Prostate gland (tissue), 2 donors: ENCODE measurements around the gene PCDH9.

ENCODE experiments used
- POLR2AphosphoS5 ChIP-seq: sonication (generic); formaldehyde crosslinking; IDR thresholded peaks from one replicate; pipeline ENCODE4 v1.6.1; 2017; ENCODE audit warnings: antibody characterized with exemption
- TF ChIP-seq, protein P1 (sequence below), 4 experiments: fragments of 200-600 bp in 2 of 4; fragments of 450-650 bp in 2 of 4; sonication (generic) in 2 of 4; IDR thresholded peaks; 1 replicate in 3 of 4; 2 replicates in 1 of 4; pipeline ENCODE4 v1.5.1; 2016 to 2019; ENCODE audit warnings: antibody characterized with exemption in 4 of 4, mild to moderate bottlenecking in 2 of 4, moderate library complexity in 2 of 4

DNA sequence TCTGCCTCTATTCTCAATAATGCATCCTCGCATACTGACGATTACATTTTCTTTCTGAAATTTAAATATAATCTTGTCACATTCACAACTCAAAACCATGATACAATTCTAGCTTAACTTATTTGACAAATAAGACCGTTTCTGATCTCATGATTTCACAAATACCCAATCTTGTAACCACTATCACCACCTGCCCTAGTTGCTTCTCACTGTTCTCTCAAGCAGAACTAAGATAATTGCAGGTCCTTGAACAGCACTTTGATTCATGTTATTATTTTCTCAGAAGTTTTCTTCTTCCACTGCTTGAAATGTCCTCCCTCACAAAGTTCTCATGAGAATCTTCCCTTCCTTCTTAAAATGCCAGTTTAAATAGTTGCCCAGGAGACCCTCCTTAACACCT is 211.4 kb downstream of the PCDH9 start:
- TF ChIP-seq, protein P1, sequence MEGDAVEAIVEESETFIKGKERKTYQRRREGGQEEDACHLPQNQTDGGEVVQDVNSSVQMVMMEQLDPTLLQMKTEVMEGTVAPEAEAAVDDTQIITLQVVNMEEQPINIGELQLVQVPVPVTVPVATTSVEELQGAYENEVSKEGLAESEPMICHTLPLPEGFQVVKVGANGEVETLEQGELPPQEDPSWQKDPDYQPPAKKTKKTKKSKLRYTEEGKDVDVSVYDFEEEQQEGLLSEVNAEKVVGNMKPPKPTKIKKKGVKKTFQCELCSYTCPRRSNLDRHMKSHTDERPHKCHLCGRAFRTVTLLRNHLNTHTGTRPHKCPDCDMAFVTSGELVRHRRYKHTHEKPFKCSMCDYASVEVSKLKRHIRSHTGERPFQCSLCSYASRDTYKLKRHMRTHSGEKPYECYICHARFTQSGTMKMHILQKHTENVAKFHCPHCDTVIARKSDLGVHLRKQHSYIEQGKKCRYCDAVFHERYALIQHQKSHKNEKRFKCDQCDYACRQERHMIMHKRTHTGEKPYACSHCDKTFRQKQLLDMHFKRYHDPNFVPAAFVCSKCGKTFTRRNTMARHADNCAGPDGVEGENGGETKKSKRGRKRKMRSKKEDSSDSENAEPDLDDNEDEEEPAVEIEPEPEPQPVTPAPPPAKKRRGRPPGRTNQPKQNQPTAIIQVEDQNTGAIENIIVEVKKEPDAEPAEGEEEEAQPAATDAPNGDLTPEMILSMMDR (IDR thresholded peaks at IDR 0.05): no peak
- no peak for TF ChIP-seq POLR2AphosphoS5
